COLO829 (cell line): ENCODE data around the gene RARRES2.

Source experiments
- DNase-seq: peaks from one replicate; pipeline ENCODE4 v3.0.0; 2012; ENCODE audit warnings: low spot score

The RARRES2 gene

DNA sequence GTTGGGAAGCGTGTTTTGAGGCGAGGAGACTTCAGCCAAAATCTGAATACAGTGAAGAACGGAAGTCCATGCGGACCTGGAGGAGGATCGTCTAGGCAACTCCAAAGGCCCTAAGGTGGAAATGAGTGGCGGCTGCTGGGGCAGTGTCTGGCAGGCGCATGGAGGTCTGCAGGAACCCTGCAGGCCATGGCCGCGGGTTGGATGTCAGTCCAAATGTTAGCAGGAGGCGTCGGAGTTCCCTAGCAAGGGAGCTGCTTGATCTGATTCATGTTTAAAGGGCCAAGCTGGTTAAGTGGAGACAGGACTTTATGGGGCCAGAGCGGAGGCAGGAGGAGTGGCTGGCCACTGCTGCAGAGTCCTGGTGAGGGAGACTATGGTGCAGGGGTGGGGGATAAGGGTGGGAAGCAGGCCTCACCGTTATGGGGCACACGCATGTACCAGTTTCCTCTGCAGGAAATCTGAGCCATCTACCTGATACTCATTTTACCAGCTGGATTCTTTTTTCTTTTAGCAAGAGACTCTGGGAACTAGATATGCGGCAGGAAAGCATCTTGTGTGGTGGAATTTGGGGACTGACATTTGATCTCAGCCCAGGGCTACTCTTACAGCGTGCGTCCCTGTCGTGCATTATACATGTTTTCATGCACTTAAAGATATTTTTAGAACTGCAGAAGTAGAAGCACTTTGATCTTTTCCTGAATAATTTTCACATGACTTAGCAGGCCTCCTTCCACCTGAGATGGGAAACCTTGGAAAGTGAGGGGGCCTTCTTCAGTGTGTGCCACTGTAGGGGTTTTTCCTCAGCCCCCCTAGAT is 20.6 kb upstream of the RARRES2 start:
- DNase-seq: no peak

DNA sequence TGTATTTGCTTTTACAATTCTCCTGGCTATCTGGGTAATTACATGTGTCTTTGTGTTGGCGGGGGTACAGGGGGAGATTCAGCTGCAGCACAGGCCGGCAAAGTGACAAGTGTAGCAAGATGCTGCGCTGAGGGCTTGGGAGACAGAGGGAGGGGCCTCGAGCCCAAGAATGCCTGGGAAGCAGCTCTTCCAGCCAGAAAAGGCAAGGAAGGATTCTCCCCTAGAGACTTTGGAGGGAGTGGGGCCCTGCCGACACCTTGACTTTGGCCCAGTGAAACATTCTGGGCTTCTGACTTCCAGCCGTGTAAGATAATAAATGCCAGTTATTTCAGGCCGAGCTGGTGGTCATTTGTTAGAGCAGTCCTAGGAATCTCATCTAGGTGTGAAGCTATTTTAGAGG is 20.0 kb upstream of the RARRES2 start:
- DNase-seq: no peak

DNA sequence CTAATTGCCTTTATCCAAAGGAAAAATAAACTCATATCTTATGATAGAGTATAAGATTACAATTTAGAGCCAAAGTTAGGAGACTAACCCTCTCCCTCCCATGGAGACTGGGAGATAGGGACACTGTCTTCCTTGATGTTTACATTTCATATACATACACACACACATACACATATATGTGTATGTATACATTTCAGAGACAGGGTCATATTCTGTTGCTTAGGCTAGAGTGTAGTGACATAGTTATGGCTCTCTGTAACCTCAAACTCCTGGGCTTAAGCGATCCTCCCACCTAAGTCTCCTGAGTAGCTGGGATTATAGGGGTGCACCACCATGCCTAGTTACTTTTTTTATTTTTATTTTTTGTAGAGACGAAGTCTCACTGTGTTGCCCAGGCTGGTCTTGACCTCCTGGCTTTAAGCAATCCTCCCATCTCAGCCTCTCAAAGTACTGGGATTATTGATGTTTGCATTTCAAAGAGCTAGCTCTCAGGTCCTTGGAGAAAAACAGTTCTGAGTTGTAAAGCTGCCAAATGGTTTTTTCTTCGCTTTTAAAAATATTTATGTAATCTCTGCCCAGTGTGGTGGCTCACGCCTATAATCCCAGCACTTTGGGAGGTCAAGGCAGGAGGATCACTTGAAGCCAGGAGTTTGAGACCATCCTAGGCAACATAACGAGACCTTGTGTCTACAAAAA is 19.1 kb upstream of the RARRES2 start:
- no peak for DNase-seq

DNA sequence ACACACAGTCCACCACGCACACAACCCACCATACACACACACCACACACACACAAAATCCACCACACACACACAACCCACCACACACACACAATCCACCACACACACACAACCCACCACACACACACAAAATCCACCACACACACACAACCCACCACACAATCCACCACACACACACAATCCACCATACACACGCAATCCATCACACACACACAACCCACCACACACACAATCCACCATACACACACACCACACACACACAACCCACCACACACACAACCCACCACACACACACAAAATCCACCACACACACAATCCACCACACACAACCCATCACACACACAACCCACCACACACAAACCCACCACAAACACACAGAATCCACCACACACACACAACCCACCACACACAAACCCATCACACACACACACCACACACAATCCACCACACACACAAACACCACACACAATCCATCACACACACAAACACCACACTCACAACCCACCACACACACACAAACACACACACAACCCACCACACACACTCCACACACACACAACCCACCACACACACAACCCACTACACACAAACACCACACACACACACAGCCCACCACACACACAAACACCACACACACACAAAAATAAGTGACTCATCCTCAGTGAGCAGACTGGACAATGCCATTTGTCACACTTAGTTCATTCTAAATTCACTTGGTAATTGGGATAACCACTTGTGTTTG is 18.4 kb upstream of the RARRES2 start:
- DNase-seq: no peak

DNA sequence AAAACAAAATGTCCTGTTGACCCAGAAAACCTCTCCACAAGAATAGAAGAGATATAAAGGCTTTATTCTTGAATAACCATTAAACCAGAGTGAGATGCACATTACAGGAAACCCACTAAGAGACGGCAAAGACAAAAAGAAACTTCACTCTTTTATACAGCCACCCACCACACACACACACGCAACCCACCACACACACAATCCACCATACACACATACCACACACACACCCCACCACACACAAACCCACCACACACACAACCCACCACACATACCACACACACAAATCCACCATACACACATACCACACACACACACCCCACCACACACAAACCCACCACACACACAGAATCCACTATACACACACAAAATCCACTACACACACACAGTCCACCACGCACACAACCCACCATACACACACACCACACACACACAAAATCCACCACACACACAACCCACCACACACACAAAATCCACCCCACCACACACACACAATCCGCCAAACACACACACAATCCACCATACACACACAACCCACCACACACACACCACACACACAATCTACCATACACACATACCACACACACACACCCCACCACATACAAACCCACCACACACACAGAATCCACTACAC is 17.7 kb upstream of the RARRES2 start:
- DNase-seq: no peak

DNA sequence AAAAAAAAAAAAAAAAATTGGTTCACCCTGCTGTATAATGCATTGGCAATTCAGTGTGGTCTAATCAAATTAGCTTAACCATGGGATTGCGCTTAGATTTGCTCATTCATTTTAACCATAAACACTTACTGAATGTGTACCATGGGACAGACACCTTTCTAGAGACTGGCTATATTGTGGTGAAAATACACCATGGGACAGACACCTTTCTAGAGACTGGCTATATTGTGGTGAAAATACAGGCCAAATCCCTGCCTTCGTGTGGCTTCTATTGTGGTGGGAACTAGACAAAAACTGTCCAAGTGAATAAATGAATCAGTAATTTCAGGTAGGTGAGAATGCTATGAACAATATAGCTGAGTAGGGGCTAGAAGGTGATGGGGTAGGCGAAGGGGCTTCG is 17.0 kb upstream of the RARRES2 start:
- DNase-seq: no peak

DNA sequence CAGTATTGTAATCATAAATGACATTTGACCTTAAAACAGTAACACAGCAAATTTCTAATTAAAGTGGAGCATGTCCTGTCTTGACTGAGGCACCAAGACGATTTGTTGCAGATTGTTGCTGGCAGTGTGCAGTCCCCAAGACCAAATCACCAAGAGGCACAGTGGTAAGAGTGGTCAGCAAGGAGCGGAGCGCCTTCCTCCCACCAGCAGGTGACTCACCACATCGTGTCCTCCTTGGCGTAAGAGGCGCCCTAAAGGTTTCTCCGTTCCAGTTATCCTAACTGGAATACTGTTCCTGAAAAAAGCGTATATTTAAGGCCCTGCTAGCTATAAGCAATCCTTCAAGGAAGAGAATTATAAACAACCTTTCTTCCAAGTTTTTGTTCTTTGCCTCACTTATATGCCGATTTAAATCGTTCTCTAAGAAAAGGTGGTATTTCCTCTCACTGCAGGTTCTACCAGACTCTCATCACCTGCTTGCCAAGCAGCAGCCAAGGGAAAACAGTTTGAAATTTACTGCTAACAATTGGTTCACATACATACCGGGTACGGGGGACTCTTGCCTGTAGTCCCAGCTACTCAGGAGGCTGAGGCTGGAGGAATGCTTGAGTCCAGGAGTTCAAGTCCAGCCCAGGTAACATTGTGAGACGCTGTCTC is 16.5 kb upstream of the RARRES2 start:
- no peak for DNase-seq

DNA sequence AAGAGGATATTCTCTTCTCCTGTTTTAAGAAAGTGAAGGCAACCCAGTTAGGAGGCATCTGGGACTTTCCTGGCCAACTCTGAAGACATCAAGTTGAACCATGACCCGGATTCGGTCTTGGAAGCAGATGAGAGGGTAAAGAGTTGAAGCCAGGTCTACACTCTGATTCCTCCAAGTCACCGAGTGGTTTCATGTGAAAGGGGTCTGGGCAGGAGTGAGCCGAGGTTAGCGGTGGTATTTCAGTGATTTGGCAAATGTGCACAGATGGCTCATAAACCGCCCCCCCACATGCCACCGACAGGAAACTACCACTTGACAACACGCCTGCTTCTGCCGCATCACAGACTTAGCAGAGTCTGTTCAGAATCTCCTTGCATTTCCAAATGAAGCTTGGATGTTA is 15.8 kb upstream of the RARRES2 start:
- DNase-seq: no peak

DNA sequence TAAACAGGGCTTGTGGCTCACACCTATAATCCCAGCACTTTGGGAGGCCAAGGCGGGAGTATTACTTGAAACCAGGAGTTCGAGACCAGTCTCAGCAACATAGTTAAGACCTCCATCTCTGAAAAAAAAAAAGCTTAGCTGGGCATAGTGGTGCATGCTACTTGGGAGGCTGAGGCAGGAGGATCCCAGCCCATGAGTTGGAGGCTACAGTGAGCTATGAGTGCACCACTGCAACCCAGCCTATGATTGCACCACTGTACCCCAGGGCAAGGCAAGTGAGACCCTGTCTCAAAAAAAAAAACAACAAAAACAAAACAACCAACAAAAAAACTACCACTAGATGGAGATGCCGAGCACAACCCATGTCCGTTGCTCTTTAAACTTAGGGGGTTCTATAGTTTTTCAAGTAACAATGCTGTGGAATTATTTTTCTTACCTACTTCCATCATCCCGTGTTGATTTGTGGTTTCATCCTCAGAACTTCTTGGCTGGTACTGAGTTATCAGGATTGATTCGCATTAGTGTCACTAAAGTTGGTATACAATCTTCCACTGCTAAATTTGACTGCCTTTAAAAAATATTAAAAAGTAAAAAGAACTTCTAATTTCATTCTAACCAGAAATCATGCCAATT is 15.0 kb upstream of the RARRES2 start:
- peak; percentile 57 for DNase-seq

DNA sequence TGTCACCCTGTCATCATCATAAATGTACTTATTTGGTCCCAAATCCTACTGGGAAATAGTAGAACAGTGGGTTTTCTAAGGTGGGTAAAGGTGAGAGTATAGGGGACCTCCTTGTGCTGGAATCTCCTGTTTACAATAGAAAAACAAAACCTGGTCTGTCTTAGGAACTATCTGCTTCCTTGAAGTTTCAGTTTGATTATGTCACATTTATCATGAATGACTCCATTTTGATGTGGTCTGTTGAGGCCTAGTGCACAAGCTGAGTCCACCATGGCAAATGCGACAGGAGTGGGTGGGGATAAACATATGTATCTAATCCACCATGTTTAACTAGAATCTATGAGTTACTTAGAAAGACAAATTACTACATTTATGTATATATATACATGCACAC is 14.2 kb upstream of the RARRES2 start:
- DNase-seq: no peak

DNA sequence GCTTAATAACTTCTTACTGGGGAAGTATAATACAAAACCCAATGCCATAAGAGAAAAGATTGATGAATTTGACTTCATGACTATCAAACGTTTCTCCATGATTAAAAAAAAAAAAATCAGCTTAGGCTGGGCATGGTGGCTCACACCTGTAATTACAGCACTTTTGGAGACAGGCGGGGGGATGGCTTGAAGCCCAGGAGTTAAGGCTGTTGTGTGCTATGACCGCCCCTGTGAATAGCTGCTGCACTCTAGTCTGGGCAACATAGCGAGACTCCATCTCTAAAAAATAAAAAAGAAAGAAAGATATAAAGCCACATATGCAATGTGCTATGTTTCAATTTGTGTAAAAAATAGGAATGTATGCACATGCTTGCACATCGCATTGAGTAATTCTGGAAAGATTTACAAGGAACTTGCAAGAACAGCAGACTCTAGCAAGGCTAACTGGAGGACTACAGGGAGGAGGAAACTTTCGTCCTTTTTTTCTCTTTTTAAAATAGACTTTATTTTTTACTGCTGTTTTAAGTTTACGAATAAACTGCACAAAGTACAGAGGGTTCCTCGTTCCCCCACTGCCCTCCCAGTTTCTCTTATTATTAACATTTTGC is 10.3 kb upstream of the RARRES2 start:
- DNase-seq: no peak

DNA sequence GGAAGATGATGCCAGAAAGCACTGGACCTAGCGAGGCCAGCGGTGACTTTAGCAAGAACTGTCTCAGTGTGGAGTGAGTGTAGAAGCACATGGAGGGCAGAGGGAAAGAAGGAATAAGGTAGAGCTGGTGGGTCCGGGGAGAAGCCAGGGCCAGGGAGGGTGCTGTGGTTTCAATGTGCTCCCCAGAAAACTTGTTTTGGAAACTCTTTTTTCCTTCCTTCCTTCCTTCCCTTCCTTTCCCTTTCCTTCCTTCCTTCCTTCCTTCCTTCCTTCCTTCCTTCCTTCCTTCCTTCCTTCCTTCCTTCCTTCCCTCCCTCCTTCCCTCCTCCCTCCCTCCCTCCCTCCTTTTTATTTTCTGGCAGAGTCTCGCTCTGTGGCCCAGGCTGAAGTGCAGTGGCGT is 5.5 kb upstream of the RARRES2 start:
- DNase-seq: no peak

DNA sequence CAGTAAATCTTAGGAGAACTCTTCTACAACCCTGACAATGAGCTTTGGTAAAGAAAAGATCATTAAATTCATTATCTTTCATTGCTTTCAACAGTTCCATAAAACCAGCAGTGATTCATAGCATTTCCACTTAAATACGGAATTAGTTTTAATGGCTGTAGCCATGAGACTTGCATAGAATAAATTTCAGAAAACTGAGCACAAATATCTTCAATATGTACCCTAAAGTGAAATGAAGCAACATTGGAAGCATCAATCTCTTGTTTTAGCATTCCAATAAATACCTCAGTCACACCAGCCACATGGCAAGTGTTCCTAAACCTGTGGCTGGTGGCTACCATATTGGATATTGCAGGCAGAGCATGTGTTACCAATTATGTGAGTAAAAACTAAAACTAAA is 3.6 kb upstream of the RARRES2 start:
- no peak for DNase-seq

DNA sequence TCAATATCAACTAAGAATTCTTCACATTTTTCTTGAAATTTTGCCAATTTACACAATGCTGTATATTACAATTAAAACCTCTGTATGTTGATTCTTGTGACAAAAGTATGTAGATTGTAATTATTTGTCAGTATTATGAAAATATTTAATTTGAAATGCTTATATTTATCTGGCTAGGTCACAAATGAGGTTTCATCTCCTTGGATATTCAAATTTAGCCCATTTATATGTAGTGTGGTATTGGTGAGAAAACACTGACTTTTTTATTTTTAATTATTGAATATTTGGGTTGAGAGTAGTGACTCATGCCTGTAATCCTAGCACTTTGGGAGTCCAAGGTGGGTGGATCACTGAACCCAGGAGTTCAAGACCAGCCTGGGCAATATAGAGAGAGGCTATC is 2.9 kb upstream of the RARRES2 start:
- DNase-seq: no peak

DNA sequence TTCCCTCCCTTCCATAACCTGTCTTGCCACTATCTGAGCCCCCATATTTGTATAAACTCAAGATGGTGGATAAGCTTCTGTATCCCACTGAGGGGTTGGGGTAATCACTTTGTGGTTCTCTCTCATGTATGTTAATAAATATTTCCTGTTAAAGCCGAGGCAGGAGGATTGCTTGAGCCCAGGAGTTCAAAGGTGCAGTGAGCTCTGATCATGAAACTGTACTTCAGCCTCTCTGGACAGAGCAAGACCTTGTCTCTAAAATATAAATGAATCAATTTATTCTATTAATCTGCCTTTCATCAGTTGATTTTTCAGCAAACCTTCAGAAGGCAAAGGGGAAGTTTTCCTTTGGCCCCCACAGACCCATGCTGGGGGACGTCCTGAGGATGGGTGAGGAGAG is 1.8 kb upstream of the RARRES2 start:
- DNase-seq: no peak

DNA sequence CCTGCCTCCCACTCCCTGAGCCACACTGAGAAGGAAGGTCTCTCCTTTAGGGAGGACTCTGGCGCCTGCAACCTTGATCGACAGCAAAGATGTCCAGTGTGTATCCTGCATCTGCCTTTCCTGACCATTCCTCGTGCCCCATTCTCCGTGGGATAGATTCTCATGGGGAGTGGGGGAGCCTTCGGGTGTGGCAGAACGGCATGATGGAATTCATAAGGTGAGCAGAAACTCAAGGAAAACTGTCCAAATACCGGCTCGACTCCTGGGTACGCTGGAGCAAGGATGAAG is 636 bp upstream of the RARRES2 start:
- no peak for DNase-seq

DNA sequence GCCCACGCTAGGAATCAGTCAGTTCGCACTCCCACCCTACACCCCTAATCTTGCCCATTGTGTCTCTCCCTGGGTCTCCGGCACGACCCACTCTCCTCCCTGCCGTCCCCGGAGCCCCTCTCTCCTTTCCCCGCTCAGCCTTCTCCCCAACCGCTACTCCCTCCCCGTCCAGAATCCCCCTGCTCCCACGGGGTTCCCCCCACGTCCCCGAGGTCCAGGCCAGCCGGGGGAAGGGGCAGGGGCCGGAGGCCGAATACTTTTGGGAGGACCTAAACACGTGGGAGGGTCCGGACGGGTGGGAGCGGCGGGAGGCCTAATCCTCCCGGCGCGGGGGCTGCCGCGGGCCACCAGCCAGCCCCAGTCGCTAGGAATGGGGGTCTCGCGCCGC is 560 bp downstream of the RARRES2 start:
- no peak for DNase-seq

DNA sequence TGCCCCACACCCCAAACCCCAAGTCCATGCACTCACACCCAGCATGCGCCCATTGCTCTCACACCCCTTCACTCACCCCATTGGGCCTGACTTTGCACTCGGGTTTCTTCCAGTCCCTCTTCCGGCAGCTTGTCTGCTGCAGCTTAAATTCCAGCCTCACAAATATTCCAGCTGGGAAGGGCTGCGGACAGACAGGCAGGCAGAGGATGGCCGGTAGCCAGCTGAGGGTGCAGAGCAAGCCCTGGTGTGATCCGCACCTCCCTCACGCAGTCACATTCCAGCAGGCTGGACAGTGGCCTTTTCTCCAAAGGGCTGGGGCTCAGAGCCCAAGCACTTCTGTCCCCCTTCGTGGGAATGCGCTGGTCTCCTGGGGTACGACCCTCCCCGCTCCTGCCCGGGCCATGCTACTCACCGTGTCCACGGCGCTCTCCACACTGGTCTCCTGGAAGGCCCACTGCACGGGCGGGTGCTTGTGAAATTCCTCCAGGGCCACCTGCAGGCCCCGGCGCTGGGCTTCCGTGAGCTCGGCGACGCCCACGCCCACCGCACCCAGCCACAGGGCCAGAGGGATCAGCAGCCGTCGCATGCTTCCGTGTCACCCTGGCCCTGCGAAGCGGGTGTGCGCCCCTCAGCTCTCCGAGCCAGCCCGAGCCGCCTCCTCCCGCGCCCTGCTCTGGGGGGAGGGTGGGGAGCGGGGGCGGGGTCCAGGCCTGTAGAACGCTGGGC is 1.2 kb downstream of the RARRES2 start:
- DNase-seq: no peak

DNA sequence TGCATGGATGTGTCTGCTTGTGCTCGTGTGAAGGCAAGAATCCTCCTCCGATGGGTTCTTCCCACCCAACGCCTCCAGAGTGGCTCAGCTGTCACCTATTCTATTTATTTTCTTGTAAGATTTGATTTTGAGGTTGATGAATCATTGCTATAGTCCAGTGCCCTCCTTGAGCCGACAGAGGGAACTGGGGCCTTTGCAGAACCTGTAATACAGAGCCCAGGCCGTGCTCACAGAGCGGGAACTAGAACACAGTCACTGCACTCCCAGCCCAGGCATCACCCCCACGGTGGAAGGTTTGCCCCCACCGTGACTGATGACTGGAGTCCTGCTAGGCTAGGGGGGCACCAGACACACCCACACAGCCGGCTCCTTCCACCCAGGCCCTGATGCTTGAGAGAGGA is 2.0 kb downstream of the RARRES2 start:
- DNase-seq: no peak

DNA sequence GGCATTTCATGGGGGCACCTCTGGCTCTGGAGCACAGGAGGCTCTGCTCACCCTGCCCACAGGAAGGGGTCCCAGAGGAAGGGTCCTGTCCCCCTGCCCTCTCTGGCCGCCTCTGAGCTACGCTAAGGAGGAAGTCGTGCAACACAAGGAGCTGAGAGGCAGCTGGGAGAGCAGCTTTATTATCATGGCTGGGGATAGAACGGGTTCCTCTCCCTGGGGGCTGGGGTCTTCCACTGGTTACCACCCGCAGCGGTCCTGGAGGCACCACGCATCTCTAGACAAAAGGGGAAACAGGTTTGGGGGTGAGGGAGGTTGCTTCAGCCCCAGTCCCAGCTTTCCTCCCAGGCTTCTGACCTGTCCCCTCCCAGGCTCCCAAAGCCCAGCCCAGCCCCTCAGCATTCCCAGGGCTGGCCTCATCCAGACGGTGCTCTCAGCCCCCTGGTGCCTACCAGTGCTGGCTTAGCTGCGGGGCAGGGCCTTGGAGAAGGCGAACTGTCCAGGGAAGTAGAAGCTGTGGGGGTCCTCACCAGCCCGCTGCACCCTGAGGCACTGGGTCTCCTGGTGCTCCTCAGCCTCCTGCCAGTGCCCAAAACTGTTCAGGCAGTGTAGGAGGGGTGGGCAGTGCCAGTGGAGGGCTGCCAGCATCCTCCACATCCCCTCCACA is 3.1 kb downstream of the RARRES2 start:
- no peak for DNase-seq
